Stimulated activated CD4-positive, alpha-beta T cell treated with anti-CD3 and anti-CD28 coated beads, TNF-alpha, amount 100 ng/mL, for 48 hours (primary cell): ENCODE data around the gene CDH23.

Experiments used
- DNase-seq, 3 donors: peaks; one replicate each; pipeline ENCODE4 v3.0.0-alpha.2; 2020; ENCODE audit warnings: low read depth in 3 of 3

The CDH23 gene

DNA sequence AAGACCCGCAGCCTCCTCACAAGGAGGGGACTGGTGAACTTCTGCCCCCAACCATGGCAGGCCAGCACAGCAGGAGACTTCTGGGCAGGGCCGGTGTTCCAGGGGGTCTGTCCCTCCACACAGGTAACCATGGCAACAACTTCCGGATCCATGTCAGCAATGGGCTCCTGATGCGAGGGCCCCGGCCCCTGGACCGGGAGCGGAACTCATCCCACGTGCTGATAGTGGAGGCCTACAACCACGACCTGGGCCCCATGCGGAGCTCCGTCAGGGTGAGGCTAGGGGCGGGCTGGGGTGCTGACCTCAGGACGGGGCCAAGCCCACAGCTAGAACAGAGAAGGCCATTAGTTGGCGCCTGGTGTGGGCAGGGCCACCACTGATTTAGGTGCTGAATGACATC, 328.5 kb downstream of the CDH23 start:
- no peak for DNase-seq

DNA sequence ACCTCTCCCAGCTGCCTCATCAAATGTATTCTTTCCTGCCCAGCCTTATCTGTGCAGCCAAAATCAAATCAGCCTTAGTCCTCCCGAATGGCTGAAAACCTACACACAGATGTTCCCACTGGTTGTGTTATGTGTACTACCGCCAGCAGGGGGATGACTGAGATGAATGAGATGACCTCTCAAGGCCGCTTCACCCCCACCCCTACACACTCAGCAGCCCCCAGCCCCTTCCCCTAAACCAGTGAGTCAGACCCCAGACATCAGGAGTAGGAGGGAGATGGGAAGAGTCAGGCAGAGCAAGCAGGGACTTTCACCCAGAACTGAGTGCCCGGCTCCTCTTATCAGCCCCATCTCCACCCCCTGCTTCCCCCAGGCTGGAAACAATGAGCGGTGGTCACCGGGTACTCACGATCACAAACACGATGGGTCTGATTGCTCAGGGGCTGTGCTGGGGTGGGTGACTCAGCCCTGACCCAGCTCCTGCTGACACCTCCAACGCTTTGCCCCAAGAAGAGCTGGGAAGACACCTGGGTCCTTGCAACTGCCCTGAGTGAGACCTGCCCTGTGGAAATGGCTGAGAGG, 329.4 kb downstream of the CDH23 start:
- peak; percentile 72 to 84 (median 73) for DNase-seq

DNA sequence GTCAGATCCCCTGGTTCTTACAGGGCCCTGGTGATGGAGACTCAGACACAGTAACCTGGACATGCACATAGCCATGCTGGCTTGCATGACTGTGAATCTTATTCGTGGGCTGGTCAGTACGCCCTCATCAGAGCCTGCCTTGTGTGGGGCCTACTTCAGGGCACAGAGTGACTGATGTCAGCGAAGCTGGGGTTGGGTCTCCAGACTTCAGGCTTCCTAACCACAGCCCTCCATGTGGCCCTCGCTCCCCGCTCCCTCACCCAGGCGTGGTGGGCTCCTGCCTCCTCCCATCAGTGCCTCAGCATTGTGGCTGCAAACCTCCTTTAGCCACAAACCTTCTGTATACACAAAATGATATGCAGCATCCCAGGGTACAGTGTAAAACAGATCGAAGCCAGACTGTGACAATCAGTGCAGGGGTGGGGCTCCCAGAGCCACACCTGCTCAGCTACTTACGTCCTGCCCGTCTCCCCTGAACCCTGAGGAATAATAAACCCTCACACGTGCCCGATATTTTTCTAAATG, 329.9 kb downstream of the CDH23 start:
- peak in 1 of 3 donors; percentile 59 for DNase-seq

DNA sequence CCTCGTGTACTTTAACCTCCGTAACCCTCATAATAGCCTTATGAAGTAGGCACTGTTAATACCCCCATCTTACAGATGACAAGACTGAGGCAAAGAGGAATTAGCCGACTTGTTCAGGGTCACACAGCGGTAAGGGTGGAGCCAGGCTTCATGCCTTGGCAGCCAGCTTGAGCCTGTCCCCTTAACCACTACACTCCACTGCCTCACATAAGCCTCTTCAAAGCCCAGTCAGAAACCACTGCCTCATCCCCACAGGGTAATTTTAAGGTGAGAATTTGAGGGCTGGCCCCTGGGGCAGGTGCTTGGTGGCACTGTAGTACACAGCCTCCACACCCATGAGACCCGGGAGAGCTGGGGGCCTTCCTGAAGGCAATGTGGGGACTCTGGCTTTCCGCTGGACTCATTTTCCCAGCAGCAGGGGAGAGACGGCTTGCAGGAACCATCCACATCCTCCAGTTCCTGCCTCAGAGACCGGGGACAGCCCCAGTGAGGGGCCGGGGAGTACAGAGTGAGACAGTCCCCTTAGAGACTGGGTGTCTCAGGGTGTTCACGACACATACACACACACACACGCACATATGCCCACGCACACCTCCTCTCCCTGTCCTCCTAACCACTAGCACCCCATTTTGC, 330.5 kb downstream of the CDH23 start:
- no peak for DNase-seq

DNA sequence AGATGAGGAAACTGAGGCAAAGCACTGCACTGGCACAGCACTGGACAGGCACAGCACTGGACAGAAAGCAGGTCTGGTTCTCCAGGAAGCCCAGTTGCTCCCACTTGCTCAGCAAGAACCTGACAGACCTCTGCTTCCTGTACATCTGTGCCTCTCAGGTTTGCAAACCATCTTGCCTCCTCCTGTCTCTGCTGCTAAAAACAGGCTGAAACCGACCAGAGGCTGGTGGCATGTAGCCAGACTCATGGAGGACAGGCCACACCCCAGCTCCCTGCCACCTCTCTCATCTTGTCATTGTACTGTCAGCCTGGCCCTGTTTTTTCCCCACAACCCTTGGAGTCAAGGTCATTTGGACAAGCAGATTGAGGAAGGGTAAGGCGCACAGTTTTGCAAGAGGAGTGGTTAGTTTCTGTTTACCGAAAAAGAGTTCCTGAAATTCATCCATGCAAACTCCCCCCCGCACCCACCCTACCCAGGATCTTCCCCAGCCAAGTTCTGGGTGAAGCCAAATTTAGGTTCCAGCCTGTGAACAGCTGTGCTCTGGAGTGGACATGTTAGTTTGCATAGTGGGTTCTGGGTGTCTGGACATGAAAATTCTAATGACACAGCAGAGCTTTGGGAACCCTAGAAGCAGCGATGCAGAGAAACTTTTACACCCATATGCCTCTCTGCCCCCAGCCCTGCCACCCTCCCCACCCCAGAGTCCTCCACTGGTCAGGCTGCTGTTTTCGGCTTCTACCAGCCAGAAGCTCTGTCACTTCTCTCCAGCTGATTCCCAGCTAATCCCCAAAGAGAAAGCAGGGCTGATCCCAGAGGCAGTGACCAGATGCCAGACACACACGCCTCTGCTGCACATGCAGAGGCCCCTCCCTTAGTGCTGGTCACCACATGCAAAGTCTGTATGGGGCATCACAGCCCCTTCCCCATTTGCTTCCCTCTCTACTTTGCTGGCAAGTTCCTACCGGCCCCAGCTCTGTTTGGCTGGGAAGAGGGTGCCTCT, 331.3 kb downstream of the CDH23 start:
- no peak for DNase-seq

DNA sequence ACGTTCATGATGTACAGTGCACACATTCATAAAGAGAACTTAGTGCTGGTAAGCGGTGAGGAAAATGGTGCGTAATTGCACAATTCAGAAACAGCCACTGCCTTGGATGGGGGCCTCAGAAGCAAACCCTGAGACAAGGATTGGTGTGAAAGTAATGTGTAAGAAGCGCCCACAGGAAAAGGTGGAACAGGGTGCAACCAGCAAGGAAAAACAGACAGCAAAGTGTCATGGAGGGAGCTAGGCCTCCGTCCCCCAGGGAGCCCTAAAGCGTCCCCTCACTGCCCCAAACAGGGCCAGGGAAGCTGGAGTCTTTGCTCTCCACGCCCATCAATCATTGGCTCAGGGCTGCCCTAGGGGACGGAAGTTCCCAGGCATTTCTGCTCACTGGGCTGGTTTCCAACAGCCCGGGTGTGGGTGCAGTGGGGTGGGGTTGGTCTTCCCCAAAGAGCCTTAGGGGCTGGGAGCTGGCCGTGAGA, 332.5 kb downstream of the CDH23 start:
- DNase-seq, result no peak

DNA sequence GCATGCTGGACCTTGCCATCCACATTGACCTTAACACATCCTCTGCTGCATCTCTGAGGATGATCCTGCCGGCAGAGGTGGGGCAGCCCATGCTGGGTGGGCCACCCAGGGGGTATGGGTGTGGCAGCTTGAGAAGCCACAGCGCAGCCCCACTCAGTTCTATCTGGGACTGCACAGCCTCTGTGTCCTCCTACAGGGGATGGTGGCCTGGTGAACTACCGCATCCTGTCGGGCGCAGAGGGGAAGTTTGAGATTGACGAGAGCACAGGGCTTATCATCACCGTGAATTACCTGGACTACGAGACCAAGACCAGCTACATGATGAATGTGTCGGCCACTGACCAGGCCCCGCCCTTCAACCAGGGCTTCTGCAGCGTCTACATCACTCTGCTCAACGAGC, 335.1 kb downstream of the CDH23 start:
- DNase-seq, result no peak

DNA sequence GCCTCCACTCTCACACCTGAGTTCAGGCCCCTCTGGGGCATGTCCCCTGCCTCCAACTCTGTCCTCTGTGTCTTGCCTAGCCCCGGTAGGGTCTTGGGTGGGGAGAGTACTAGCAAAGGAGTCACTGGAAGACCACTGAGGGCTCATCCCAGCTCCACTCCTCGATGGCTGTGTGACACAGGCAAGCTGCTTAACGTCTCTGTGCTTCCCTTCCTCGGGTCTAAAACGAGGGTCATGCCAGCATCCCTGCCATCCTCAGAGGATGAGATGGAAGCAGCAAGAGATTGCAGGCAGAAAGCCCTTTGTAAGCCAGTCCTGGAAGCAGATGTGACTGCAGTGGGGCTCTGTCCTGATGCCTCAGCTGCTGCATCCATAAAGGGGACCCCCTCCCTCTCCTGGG, 338.1 kb downstream of the CDH23 start:
- DNase-seq, result no peak

DNA sequence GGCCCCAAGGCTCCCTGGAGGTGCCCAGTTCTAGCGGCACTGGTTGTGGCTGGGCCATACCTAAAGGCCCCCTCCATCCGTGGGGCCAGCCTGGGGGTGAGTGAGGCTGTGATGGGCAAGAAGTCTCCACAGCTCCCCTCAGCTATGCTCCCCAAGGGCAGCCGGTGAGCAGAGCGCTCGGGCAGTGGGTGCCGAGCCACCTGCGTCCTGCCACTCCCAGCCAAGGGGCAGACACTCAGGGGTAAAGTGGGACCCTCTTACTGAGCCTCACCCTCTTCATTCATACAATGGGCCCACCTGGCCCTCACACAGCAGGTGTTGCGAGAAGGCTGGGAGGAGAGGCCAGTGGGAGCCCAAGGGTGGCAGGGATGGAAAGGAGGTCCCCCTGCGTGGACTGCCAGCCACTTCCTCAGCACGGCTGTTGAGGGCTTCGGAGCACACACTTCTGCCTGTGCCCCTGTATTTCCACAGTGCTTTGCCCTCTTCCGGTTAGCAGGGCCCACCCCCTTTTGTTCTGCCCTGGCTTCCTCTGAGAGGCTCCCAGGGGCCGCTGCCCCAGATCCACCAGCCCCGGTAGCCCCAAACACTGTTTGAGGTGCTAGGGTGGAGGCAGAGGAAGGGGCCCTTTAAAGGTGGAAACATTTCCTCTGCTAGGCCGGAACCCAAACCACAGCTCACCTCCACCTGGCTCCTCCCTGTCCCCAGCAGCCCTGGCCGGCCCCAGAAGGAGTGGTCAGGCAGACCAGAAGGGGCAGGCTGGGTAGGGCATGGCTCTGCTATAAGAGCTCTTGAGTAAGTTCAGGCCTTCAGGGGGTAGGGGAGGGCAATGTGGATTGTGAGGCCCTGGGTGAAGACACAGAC, 339.2 kb downstream of the CDH23 start:
- DNase-seq, result no peak

DNA sequence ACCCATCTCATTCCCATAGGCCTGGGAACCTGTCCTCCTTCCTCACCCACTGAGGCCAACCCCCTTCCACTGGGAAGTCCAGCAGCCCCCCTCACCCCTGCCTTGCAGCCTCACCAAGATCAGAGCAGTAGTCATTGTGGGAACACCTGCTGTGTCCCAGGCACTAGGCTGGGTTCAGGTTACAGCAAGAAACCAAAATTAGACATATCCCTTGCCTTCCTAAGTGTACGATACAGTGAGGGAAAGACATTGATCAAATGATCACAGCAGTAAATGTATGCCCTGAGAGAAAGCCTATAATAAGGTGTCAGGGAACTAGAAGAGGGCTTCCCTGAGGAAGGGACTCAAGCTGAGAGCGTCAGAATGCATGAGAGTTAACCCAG, 339.8 kb downstream of the CDH23 start:
- no peak for DNase-seq

DNA sequence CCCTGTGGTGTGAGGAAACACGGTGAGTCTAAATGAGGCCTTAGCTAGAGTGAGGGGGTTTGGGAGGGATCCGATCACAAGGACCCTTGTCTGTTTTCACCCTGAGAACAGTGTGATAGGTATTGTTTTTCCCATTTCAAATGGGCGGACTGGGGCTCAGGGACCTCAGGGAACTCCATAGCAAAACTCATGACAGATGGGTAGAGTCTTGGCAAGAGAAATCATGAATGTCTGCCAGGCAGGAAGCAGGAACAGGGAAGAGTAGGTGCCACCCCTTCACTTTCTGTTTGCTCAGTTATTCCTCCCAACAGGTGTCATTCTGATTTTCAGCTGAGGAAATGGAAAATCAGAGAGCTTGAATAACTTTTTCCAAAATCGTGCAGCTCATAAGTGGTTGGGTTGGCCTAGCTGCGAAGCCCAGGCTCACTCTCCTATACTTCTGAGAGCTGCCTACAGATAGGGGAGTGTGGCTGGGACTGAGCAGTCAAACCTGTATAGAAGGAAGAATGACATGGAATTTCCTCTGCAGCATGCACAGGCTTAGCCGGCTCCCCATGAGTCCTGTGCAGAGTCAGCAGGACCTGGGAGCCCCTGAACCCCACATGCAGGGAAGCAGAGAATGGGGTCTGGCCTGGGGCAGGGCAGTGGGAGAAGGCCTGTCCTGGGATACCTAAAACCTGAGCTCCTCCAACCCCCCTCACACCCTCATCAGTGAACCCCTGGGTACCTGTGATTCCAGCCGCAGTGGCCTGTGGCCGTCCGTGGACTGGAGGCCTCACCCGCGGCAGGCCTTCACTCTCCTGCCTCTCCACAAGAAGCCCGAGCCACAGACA, 340.5 kb downstream of the CDH23 start:
- DNase-seq, result no peak

DNA sequence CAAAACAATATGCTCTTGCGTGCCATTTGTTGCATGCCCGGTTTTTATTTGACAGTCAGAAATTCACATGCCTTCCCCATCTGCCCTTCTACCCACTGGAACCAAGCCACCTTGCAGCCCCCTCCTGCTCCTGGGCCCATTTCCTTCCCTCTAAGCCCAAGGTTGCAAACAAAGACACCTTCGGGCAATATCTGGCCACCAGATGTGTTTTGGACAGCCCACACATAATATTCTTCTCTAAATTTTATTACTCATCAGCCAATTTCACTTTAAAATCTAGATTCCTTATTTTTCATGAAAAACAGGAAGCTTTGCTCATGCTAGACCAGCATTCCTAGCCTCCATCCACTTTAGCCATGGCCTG, 341.1 kb downstream of the CDH23 start:
- no peak for DNase-seq

DNA sequence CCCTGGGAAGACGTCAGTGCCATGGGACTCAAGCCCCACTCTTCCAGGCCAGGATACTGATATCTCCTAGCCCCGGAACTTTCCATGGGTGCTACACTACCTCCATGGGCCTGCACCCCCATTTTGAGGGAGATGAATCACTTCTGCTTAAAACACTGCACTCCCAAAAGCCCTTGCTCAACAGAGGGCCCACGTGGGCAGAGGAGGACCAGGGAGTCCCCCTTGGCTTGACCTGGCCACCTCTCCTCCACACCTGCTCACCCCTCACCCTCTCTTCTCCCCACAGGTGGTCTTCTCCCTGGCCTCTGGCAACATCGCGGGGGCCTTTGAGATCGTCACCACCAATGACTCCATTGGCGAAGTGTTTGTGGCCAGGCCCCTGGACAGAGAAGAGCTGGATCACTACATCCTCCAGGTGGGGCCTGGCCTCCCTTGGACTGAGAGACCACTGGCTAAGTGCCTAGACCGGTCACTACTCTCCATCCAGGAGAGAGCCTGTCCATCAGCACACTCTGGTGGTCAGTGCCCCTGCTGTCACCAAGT, 342.7 kb downstream of the CDH23 start:
- no peak for DNase-seq

DNA sequence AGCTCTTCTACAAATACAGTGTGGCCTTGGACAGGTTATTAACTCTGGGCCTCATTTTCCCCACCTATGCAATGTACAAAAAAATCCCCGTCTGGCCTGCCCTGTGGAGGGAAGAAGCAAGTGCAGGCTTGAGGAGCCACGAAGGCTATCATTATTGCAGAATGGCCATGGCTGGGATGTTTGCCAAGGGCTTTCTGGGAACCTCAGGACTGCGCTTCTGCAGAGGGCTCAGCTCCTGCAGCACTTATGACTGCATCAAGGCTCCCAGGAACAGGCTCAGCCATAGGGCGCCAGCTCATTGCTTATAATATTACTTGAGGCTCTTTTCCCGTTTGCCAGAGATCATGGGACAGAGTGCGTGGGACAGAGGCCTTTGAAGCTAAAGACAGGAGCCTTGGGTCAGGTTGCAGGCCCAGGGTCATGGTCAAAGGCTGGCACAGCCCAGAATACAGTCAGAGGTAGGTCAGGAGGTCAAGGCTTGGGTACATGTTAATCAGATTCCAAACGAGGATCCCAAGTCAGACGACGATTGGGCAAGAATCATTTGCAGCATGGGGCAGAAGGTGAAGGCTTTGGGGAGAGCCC, 343.4 kb downstream of the CDH23 start:
- DNase-seq, result no peak

DNA sequence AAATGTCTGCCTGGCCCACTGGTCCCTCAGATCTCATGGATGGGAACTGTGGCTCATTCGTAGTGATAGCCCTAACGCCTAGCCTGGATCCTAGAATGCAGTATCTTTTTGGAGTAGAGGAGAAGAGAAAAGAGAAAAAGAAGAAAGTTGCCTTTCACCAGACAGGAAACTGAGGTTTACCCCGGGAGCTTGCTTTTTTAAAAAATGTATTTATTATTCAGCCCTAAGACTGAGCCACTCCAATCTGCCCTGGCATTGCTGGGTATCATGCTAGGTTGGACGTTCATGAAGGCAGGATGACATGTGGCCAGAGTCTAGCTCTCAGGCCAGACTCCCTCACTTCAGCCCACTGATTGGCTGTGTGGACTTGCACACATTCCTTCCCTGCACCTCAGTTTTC, 344.3 kb downstream of the CDH23 start:
- DNase-seq, result no peak

DNA sequence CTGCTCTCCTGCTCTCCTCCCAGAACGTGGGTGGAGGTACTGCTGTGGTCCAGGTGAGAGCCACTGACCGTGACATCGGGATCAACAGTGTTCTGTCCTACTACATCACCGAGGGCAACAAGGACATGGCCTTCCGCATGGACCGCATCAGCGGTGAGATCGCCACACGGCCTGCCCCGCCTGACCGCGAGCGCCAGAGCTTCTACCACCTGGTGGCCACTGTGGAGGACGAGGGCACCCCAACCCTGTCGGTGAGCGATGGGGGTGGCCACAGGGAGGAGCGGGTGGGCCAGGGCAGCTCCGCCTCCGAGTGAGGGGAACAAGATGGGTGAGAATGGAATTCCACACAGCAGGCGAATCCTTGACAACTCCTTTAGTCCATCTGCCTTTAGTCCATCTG, 345.0 kb downstream of the CDH23 start:
- DNase-seq, result no peak

DNA sequence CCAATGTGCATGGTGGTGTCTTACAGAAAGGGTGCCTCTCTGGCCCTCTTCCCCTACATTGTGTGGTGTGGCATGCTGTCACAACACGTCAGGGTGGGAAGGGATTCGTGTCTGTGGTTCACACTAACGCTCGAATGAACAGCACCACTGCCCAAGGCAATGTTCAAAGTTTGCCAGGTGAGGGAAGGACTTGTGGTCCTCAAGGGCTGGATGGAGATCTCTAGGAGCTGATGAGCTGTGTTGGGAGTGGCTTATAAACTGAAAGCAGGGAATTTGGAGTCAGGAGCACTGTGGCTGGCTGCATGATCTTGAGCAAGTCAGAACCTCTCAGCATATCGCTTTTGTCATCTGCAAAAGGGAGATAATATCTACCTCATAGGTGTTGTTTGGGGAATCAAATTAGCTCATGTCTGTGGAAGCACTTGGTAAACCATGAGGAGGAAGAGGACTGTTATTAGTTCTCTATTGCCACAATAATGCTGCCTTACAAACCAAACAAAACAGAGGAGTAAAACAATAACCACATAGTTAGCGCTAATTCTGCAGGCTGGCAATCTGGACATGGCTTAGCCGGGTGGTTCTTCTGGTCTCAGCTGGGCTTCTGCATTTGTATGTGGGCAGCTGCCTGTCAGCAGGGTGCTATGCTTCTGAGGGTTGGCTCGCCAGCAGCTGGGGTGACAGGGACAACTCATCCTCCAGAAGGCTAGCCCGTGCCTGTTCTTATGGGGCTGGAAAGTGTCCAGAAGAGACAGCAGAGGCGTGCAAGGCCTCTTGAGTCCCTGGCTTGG, 345.8 kb downstream of the CDH23 start:
- no peak for DNase-seq

DNA sequence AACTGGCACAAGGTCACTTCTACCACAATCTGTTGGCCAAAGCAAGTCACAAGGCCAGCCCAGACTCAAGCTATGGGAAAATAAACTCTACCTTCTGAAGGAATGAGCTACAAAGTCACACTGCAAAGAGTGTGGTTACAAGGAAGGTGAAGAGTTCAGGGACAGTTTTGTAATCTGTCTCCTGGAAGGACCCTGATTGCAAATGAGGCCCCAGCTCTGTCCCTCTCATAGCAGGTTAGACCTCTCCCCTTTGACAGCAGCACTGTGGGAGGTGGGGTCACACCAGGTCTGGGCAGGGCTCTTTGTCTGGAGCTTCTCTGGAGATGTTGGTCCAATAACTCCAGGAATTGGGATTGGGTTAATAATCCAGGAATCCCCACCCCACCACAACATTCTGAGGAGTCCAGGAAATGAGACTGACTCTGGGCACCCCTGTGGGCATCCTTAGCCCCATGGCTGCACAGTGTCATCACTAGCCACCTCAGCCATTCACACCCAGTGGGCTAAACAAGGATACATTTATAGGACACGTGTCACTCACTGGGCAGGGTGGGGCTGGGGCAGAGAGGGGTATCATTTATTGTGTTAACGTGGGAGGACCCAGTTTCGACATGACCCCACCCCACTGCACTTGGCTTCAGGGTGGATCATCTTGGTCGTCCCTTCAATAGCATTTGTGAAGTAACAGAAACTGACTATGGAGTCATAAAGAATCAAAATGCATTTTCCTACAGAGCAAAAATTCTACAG, 346.5 kb downstream of the CDH23 start:
- no peak for DNase-seq
